Activated CD8-positive, alpha-beta memory T cell treated with anti-CD3 and anti-CD28 coated beads for 36 hours (primary cell): Measurements from ENCODE around the gene CACNA2D2. TPM values are rescaled to one million over a fixed set of nuclear protein-coding genes. Genes with fewer than 3 reads are reported as not detected.

ENCODE experiments used
- CTCF ChIA-PET: fragments of 350-600 bp; sonication (Branson Sonifier 250); formaldehyde crosslinking; loops from one replicate; lab custom pipeline; 2021; ENCODE audit warnings: antibody characterized with exemption; lab: Charles Lee
- POLR2A ChIA-PET: fragments of 350-600 bp; sonication (Branson Sonifier 250); formaldehyde crosslinking; loops from one replicate; lab custom pipeline; 2021; ENCODE audit warnings: antibody characterized with exemption; lab: Charles Lee
- total RNA-seq, 2 experiments: library from RNA; stranded (reverse); gene quantifications; one replicate each; pipeline ENCODE4 v1.2.3, GENCODE V29; 2021

The CACNA2D2 gene
- total RNA-seq, 2 experiments from 2014 or later = 0.55 to 0.67 TPM

- CTCF ChIA-PET = interaction anchor here (1.2 to 3.0 kb wide), 2 partner anchors 8 to 33 kb away, joined by 3 to 12 read pairs; no protein-coding TSS in a partner anchor
- POLR2A ChIA-PET = interaction anchor here (0.6 kb wide), 1 partner anchor 1483 kb away, joined by 4 read pairs; no protein-coding TSS in a partner anchor
These were observed 6.3 kb upstream of the CACNA2D2 start for GRCh38 chr3:50509715-50510114.

GRCh38 chr3:50508821-50509220 is 5.4 kb upstream of the CACNA2D2 start:
- POLR2A ChIA-PET = no interaction called here
- CTCF ChIA-PET = interaction anchor here (0.6 to 3.0 kb wide), 3 partner anchors 9 to 1459 kb away, joined by 3 to 12 read pairs (median 5); no protein-coding TSS in a partner anchor

GRCh38 chr3:50506169-50506568 is 2.7 kb upstream of the CACNA2D2 start:
- CTCF ChIA-PET = interaction anchor here (1.0 kb wide), 1 partner anchor 36 kb away, joined by 4 read pairs; no protein-coding TSS in a partner anchor
- POLR2A ChIA-PET = no interaction called here

GRCh38 chr3:50504681-50505080 is 1.2 kb upstream of the CACNA2D2 start:
- CTCF ChIA-PET = interaction anchor here (0.6 to 1.0 kb wide), 2 partner anchors 8 to 1036 kb away, joined by 3 to 4 read pairs; no protein-coding TSS in a partner anchor
- POLR2A ChIA-PET = no interaction called here

GRCh38 chr3:50502584-50503423 is 630 bp downstream of the CACNA2D2 start:
- POLR2A ChIA-PET = no interaction called here
- CTCF ChIA-PET = interaction anchor here (0.9 to 1.6 kb wide), 2 partner anchors 9 to 15 kb away, joined by 3 to 4 read pairs; no protein-coding TSS in a partner anchor

GRCh38 chr3:50502225-50502583 is 1.2 kb downstream of the CACNA2D2 start:
- CTCF ChIA-PET = interaction anchor here (0.9 kb wide), 1 partner anchor 8 kb away, joined by 3 read pairs; no protein-coding TSS in a partner anchor
- POLR2A ChIA-PET = no interaction called here

GRCh38 chr3:50495609-50496423 is 7.6 kb downstream of the CACNA2D2 start:
- CTCF ChIA-PET = no interaction called here
- POLR2A ChIA-PET = no interaction called here

GRCh38 chr3:50494126-50494525 is 9.3 kb downstream of the CACNA2D2 start:
- CTCF ChIA-PET = interaction anchor here (0.5 to 1.3 kb wide), 4 partner anchors 8 to 1195 kb away, joined by 3 to 4 read pairs (median 3); partner anchors contain the start of gene DOCK3
- POLR2A ChIA-PET = no interaction called here

- ChIA-PET CTCF (interaction anchor here (0.5 to 1.3 kb wide), 4 partner anchors 9 to 1195 kb away, joined by 3 to 4 read pairs (median 3); partner anchors contain the start of gene DOCK3), POLR2A (no interaction called here)
These were observed 9.8 kb downstream of the CACNA2D2 start for GRCh38 chr3:50493623-50494022.

- POLR2A ChIA-PET = no interaction called here
- CTCF ChIA-PET = interaction anchor here (1.2 to 1.3 kb wide), 2 partner anchors 9 to 182 kb away, joined by 3 read pairs; partner anchors contain the start of gene DOCK3
These were observed 10.3 kb downstream of the CACNA2D2 start for GRCh38 chr3:50493086-50493485.

GRCh38 chr3:50491023-50491422 is 12.4 kb downstream of the CACNA2D2 start:
- POLR2A ChIA-PET = no interaction called here
- CTCF ChIA-PET = no interaction called here

GRCh38 chr3:50490424-50490823 is 13.0 kb downstream of the CACNA2D2 start:
- ChIA-PET POLR2A (no interaction called here), CTCF (no interaction called here)

- ChIA-PET CTCF (no interaction called here), POLR2A (interaction anchor here (0.5 kb wide), 1 partner anchor 137 kb away, joined by 3 read pairs; the partner anchor contains the start of genes CYB561D2 and NPRL2)
These were observed 16.3 kb downstream of the CACNA2D2 start for GRCh38 chr3:50487181-50487580.

- CTCF ChIA-PET = no interaction called here
- POLR2A ChIA-PET = no interaction called here
These were observed 17.1 kb downstream of the CACNA2D2 start for GRCh38 chr3:50486219-50486888.

- ChIA-PET CTCF (no interaction called here), POLR2A (no interaction called here)
These were observed 18.7 kb downstream of the CACNA2D2 start for GRCh38 chr3:50484722-50485121.

- POLR2A ChIA-PET = no interaction called here
- CTCF ChIA-PET = no interaction called here
These were observed 20.1 kb downstream of the CACNA2D2 start for GRCh38 chr3:50483374-50483773.

GRCh38 chr3:50481992-50482391 is 21.4 kb downstream of the CACNA2D2 start:
- CTCF ChIA-PET = no interaction called here

GRCh38 chr3:50480471-50480870 is 23.0 kb downstream of the CACNA2D2 start:
- ChIA-PET CTCF (no interaction called here), POLR2A (interaction anchor here (0.5 kb wide), 1 partner anchor 65 kb away, joined by 4 read pairs; no protein-coding TSS in a partner anchor)

More at GRCh38 chr3:50481992-50482391, 21.4 kb downstream of the CACNA2D2 start:
- POLR2A ChIA-PET = no interaction called here

GRCh38 chr3:50479523-50479922 is 23.9 kb downstream of the CACNA2D2 start:
- CTCF ChIA-PET = no interaction called here
- POLR2A ChIA-PET = no interaction called here
